Naive thymus-derived CD4-positive, alpha-beta T cell (primary cell): ENCODE measurements around the gene RPTOR. TPM values are rescaled to one million over a fixed set of nuclear protein-coding genes. Genes with fewer than 3 reads are reported as not detected.

Source experiments
- ATAC-seq: fragments of 150-1000 bp; cut with Tn5 transposase; 2 replicates; pipeline ENCODE4 v1.10.0; 2021; ENCODE audit warnings: mild to moderate bottlenecking, moderate library complexity
- CTCF ChIA-PET: fragments of 350-600 bp; sonication (Branson Sonifier 250); formaldehyde crosslinking; loops from one replicate; lab custom pipeline; 2021; ENCODE audit warnings: antibody characterized with exemption; lab: Charles Lee
- POLR2A ChIA-PET: fragments of 350-600 bp; sonication (Branson Sonifier 250); formaldehyde crosslinking; loops from one replicate; lab custom pipeline; 2021; ENCODE audit warnings: antibody characterized with exemption, inconsistent platforms; lab: Charles Lee
- DNase-seq, 9 donors: peaks; one replicate each; pipeline versions ENCODE4 v3.0.0 to v3.0.0-alpha.2; 2020 to 2022; ENCODE audit warnings: mixed read lengths in 1 of 9
- H3K27ac ChIP-seq: one replicate; pipeline ENCODE4 v1.7.0; 2013; ENCODE audit warnings: mild to moderate bottlenecking, low read depth, low read length, moderate library complexity
- H3K27me3 ChIP-seq, 2 donors: one replicate each; pipeline ENCODE4 v1.7.0; 2013; ENCODE audit warnings: low read length in 2 of 2, mild to moderate bottlenecking in 2 of 2, moderate library complexity in 2 of 2; ENCODE audit not compliant: control insufficient read depth in 2 of 2, insufficient read depth in 2 of 2
- H3K36me3 ChIP-seq, 3 experiments: 1 replicate in 2 of 3; 2 replicates in 1 of 3; pipeline ENCODE4 v1.7.0; 2013; ENCODE audit warnings: low read length in 3 of 3, mild to moderate bottlenecking in 3 of 3, moderate library complexity in 1 of 3; ENCODE audit not compliant: insufficient read depth in 3 of 3, control insufficient read depth in 2 of 3
- H3K4me1 ChIP-seq, 2 donors: one replicate each; pipeline ENCODE4 v1.7.0; 2013; ENCODE audit warnings: low read length in 2 of 2, mild to moderate bottlenecking in 2 of 2, moderate library complexity in 1 of 2; ENCODE audit not compliant: control insufficient read depth in 2 of 2, insufficient read depth in 2 of 2
- H3K4me3 ChIP-seq: 2 replicates; pipeline ENCODE4 v1.7.0; 2013; ENCODE audit warnings: mild to moderate bottlenecking, low read length
- H3K9me3 ChIP-seq, 3 experiments: 1 replicate in 2 of 3; 2 replicates in 1 of 3; pipeline ENCODE4 v1.7.0; 2013; ENCODE audit warnings: low read length in 3 of 3; ENCODE audit not compliant: control insufficient read depth in 2 of 3
- H3K27ac Mint-ChIP-seq, 9 donors: one replicate each; pipeline ENCODE4 v1.8.0; 2020 to 2022; ENCODE audit warnings: mixed read lengths in 9 of 9, mild to moderate bottlenecking in 8 of 9, moderate library complexity in 5 of 9, inconsistent platforms in 2 of 9
- H3K27me3 Mint-ChIP-seq, 5 donors: one replicate each; pipeline ENCODE4 v1.8.0; 2021 to 2022; ENCODE audit warnings: mixed read lengths in 5 of 5, mild to moderate bottlenecking in 1 of 5
- H3K36me3 Mint-ChIP-seq, 5 donors: one replicate each; pipeline ENCODE4 v1.8.0; 2020 to 2022; ENCODE audit warnings: mixed read lengths in 5 of 5, mild to moderate bottlenecking in 3 of 5, inconsistent platforms in 1 of 5
- H3K4me1 Mint-ChIP-seq, 7 donors: one replicate each; pipeline ENCODE4 v1.8.0; 2020 to 2022; ENCODE audit warnings: mixed read lengths in 7 of 7, mild to moderate bottlenecking in 3 of 7, inconsistent platforms in 1 of 7
- H3K4me3 Mint-ChIP-seq, 10 donors: one replicate each; pipeline ENCODE4 v1.8.0; 2020 to 2022; ENCODE audit warnings: mild to moderate bottlenecking in 10 of 10, mixed read lengths in 10 of 10, moderate library complexity in 6 of 10, inconsistent platforms in 2 of 10
- H3K9me3 Mint-ChIP-seq, 11 donors: one replicate each; pipeline ENCODE4 v1.8.0; 2020 to 2022; ENCODE audit warnings: mixed read lengths in 11 of 11, mild to moderate bottlenecking in 4 of 11, inconsistent platforms in 1 of 11, moderate library complexity in 1 of 11
- intact Hi-C, 2 donors: fragments of 100-400 bp; cut with micrococcal nuclease; formaldehyde crosslinking; loops; one replicate each; pipeline ENCODE4 v1.15.1; 2023
- polyA plus RNA-seq, 2 donors: library from polyadenylated mRNA; unstranded; fragments of 300-500 nt; fragmentation: Illumina TruSeq; gene quantifications; one replicate each; pipeline ENCODE4 v1.2.3, GENCODE V29; 2021
- total RNA-seq, 6 experiments: library from RNA in 5 of 6; stranded (reverse) in 5 of 6; gene quantifications; 1 replicate in 5 of 6; 2 replicates in 1 of 6; pipeline ENCODE4 v1.2.3 and lab custom pipeline; 2021 to 2026

Gene RPTOR
- total and polyA plus RNA-seq, 7 experiments from 2014 or later, result 10.9 to 89.8 (median 59.9) TPM

DNA sequence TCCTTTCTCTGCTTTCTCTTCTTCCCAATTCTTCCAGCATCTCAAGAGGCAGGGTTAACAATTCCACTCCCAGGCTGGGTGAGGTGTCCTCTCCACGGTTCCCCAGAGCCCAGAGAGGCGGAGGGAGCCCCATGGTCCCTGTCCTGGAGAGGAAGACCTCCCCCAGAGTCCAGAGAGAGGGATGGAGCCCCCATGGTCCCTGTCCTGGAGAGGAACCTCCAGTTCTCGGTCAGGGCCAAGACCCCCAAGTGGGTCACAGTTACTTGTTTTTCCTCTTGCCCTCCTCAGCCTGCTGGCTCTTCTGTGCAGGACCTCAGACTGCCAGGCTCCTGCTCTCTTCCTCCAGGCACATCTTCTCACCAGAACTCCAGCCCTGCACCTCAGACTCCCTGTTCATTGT lies 135.2 kb downstream of the RPTOR start:
- H3K36me3 Mint-ChIP-seq, result peaks cover 0 to 30% (median 15%) of the 10 kb centered on the region in 5 donors
- Histone ChIP-seq H3K36me3 (no peaks in the 10 kb centered on the region), H3K27me3 (no peaks in the 10 kb centered on the region), H3K27ac (no peak overlapping the region), H3K4me1 (peaks cover 0 to 9% of the 10 kb centered on the region in 2 donors), H3K9me3 (no peaks in the 10 kb centered on the region), H3K4me3 (no peak overlapping the region)
- intact Hi-C loops, result loop anchor here in 1 of 2 donors (2.0 to 5.0 kb wide), 2 partner anchors 15 to 52 kb away; no protein-coding TSS in a partner anchor
- H3K27me3 Mint-ChIP-seq, result no peaks in the 10 kb centered on the region
- no peak for DNase-seq
- peak overlapping the region in 9 of 10 donors; percentile 13 to 86 (median 77) for H3K4me3 Mint-ChIP-seq
- H3K4me1 Mint-ChIP-seq, result peaks cover 41 to 76% (median 68%) of the 10 kb centered on the region in 7 donors
- H3K9me3 Mint-ChIP-seq, result no peaks in the 10 kb centered on the region
- no peak for ATAC-seq
- ChIA-PET POLR2A (interaction anchor here (0.6 to 1.6 kb wide), 5 partner anchors 10 to 76 kb away, joined by 3 to 8 read pairs (median 3); no protein-coding TSS in a partner anchor), CTCF (no interaction called here)
- H3K27ac Mint-ChIP-seq, result peak overlapping the region; percentile 86 to 94 (median 91)

DNA sequence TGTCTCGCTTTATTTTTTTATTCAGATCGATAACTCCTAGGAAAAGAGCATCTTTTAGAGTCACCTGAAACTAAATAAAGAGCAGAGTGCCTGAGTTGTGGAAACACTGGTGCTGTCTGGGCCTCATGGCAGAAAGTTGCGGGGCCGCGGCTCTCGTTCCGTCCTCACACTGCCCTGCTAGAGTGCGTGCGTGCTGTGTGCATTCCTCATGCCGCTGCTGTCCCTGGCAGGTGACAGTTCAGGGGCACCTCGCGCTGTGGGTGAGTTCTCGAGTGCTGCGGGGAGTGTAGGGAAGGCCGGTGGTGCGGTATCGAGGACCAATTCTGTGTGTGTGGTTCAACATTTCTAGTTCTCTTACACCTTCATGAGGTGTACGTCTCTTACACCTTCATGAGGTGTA lies 136.6 kb downstream of the RPTOR start:
- peaks cover 37 to 65% (median 57%) of the 10 kb centered on the region in 7 donors for H3K4me1 Mint-ChIP-seq
- POLR2A ChIA-PET, result no interaction called here
- no peak overlapping the region for H3K27ac ChIP-seq
- peak overlapping the region in 2 of 9 donors; percentile 80 to 89 for H3K27ac Mint-ChIP-seq
- H3K4me3 ChIP-seq, result no peak overlapping the region
- no peaks in the 10 kb centered on the region for H3K9me3 Mint-ChIP-seq
- no peaks in the 10 kb centered on the region for H3K27me3 ChIP-seq
- ATAC-seq (no peak), DNase-seq (no peak)
- H3K9me3 ChIP-seq, result no peaks in the 10 kb centered on the region
- intact Hi-C loops, result no loop called here
- H3K36me3 ChIP-seq, result no peaks in the 10 kb centered on the region
- no peak overlapping the region for H3K4me3 Mint-ChIP-seq
- H3K4me1 ChIP-seq, result peaks cover 0 to 9% of the 10 kb centered on the region in 2 donors
- CTCF ChIA-PET, result no interaction called here
- peaks cover 0 to 30% (median 15%) of the 10 kb centered on the region in 5 donors for H3K36me3 Mint-ChIP-seq
- H3K27me3 Mint-ChIP-seq, result no peaks in the 10 kb centered on the region

DNA sequence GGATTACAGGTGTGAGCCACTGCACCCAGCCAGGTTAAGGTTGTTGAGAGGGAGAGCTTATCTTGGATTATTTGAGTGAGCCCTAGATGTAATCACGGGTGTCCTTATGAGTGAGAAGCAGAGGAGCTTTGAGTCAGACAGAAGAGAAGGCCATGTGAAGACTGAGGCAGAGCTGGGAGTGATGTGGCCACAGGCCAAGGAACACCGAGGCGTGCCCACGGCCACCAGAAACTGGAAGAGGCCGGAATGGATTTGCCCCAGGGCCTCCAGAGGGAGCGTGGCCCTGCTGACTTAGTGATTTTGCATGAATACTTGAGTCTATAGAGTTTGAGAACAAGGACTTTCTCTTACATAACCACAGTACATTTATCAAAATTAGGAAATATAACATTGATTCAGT lies 137.7 kb downstream of the RPTOR start:
- POLR2A ChIA-PET, result interaction anchor here (0.8 kb wide), 1 partner anchor 20 kb away, joined by 3 read pairs; no protein-coding TSS in a partner anchor
- Mint-ChIP-seq H3K9me3 (no peaks in the 10 kb centered on the region), H3K27ac (peak overlapping the region in 4 of 9 donors; percentile 23 to 65 (median 39)), H3K4me1 (peaks cover 36 to 59% (median 52%) of the 10 kb centered on the region in 7 donors), H3K4me3 (no peak overlapping the region), H3K36me3 (peaks cover 5 to 30% (median 19%) of the 10 kb centered on the region in 5 donors), H3K27me3 (no peaks in the 10 kb centered on the region)
- Histone ChIP-seq H3K4me1 (peaks cover 0 to 9% of the 10 kb centered on the region in 2 donors), H3K27me3 (no peaks in the 10 kb centered on the region), H3K9me3 (no peaks in the 10 kb centered on the region), H3K4me3 (no peak overlapping the region), H3K27ac (no peak overlapping the region), H3K36me3 (no peaks in the 10 kb centered on the region)
- CTCF ChIA-PET, result interaction anchor here (0.7 kb wide), 2 partner anchors 36 to 64 kb away, joined by 3 to 4 read pairs; no protein-coding TSS in a partner anchor
- DNase-seq (no peak), ATAC-seq (no peak)
- intact Hi-C loops, result no loop called here

DNA sequence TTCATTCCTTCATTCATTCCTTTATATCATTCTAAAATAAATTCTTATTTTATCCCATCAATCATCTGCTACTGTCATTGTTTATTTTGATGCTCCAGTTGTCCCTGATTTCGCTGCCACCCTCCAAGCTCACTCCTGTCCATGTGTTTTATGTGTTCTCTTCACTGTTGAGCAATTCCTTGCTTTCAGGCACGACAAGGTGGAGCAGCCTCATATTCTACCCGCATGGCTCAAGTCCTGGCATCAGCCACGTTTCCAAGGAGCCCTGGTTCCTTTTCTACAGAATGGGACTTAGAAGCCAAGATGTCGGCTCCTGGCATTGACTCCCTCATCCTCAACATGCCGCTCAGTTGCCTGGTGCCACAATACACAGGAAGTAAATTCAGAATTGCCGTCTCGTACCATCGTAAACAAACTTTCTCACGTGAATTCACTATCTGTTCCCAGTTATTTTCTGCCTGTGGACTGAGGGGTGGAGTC lies 139.0 kb downstream of the RPTOR start:
- Histone ChIP-seq H3K4me3 (no peak overlapping the region), H3K4me1 (peaks cover 0 to 6% of the 10 kb centered on the region in 2 donors), H3K27ac (no peak overlapping the region), H3K36me3 (no peaks in the 10 kb centered on the region), H3K9me3 (no peaks in the 10 kb centered on the region), H3K27me3 (no peaks in the 10 kb centered on the region)
- ChIA-PET CTCF (interaction anchor here (0.8 kb wide), 1 partner anchor 108 kb away, joined by 3 read pairs; no protein-coding TSS in a partner anchor), POLR2A (no interaction called here)
- Mint-ChIP-seq H3K9me3 (no peaks in the 10 kb centered on the region), H3K27me3 (no peaks in the 10 kb centered on the region), H3K4me1 (peaks cover 24 to 49% (median 42%) of the 10 kb centered on the region in 7 donors), H3K36me3 (peaks cover 10 to 33% (median 24%) of the 10 kb centered on the region in 5 donors), H3K27ac (peak overlapping the region in 3 of 9 donors; percentile 14 to 71 (median 54)), H3K4me3 (no peak overlapping the region)
- no peak for DNase-seq
- no peak for ATAC-seq
- intact Hi-C loops, result no loop called here

DNA sequence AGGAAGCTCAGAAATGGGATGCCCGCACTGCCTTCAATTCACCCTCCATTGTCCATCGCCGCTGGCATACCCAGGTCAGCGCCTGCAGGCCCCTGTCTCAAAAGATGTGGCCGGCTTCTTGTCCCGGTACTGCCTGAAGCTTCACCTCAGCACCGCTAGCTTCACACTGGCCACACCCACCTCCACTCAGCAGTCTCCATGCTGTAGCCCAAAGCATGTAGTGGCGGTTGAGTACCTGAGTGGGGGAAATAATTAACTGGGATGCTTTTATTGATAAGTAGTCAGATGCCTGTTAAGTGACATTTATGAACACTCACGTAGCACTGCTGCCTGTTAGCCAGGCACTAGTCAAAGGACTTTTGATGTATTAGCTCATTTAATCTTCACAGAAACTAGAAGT lies 143.2 kb downstream of the RPTOR start:
- H3K4me1 Mint-ChIP-seq, result peaks cover 8 to 46% (median 30%) of the 10 kb centered on the region in 7 donors
- ATAC-seq (no peak), DNase-seq (no peak)
- Histone ChIP-seq H3K4me3 (no peak overlapping the region), H3K4me1 (no peaks in the 10 kb centered on the region), H3K27ac (no peak overlapping the region), H3K9me3 (no peaks in the 10 kb centered on the region), H3K27me3 (no peaks in the 10 kb centered on the region), H3K36me3 (no peaks in the 10 kb centered on the region)
- no peaks in the 10 kb centered on the region for H3K9me3 Mint-ChIP-seq
- no peaks in the 10 kb centered on the region for H3K27me3 Mint-ChIP-seq
- intact Hi-C loops, result no loop called here
- no peak overlapping the region for H3K4me3 Mint-ChIP-seq
- peaks cover 11 to 48% (median 34%) of the 10 kb centered on the region in 5 donors for H3K36me3 Mint-ChIP-seq
- POLR2A ChIA-PET, result interaction anchor here (0.7 to 1.0 kb wide), 2 partner anchors 11 to 173 kb away, joined by 3 read pairs; no protein-coding TSS in a partner anchor
- CTCF ChIA-PET, result interaction anchor here (0.8 to 1.2 kb wide), 2 partner anchors 114 to 124 kb away, joined by 3 to 4 read pairs; no protein-coding TSS in a partner anchor
- peak overlapping the region in 3 of 9 donors; percentile 52 to 69 (median 68) for H3K27ac Mint-ChIP-seq

DNA sequence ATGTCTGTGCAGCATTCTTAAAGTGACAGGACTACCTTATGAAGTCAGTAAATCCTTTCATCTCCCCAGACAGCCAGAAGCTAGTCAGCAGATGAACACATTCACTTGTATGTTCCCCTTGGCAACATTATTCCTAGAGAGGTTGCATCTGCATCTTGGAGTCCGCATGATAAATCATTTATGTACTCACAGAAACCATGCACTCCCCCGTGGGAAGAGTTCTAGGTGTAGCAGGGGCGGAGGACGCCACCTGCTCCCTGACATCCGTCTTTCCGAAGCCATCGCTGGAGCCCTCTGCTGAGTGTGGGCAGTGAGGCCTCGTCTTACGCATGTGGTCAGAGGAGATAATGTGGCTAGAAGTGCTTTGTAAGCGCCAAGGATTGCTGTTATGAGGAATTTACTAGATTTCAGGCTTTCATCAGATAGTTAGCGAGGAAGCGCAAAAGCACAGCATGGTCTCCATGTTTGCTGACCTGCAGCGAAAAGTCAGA lies 144.5 kb downstream of the RPTOR start:
- peaks cover 8 to 41% (median 31%) of the 10 kb centered on the region in 7 donors for H3K4me1 Mint-ChIP-seq
- no peak overlapping the region for H3K27ac ChIP-seq
- H3K4me3 Mint-ChIP-seq, result no peak overlapping the region
- no peaks in the 10 kb centered on the region for H3K9me3 Mint-ChIP-seq
- intact Hi-C loops, result no loop called here
- H3K4me3 ChIP-seq, result no peak overlapping the region
- H3K27me3 Mint-ChIP-seq, result no peaks in the 10 kb centered on the region
- CTCF ChIA-PET, result no interaction called here
- DNase-seq (no peak), ATAC-seq (no peak)
- POLR2A ChIA-PET, result interaction anchor here (0.7 kb wide), 1 partner anchor 13 kb away, joined by 4 read pairs; no protein-coding TSS in a partner anchor
- H3K36me3 Mint-ChIP-seq, result peaks cover 14 to 42% (median 24%) of the 10 kb centered on the region in 5 donors
- no peaks in the 10 kb centered on the region for H3K9me3 ChIP-seq
- H3K36me3 ChIP-seq, result no peaks in the 10 kb centered on the region
- H3K4me1 ChIP-seq, result no peaks in the 10 kb centered on the region
- H3K27ac Mint-ChIP-seq, result no peak overlapping the region
- no peaks in the 10 kb centered on the region for H3K27me3 ChIP-seq
